Suprapubic skin (tissue), 4 donors: ENCODE measurements around the gene HOXA1. TPM values are rescaled to one million over a fixed set of nuclear protein-coding genes. Genes with fewer than 3 reads are reported as not detected.
A peak's percentile ranks its signal among the peaks of the same experiment; 100 is the strongest.

Source experiments
- DNase-seq, 2 donors: peaks; one replicate each; pipeline ENCODE4 v3.0.0-alpha.2; 2019; ENCODE audit warnings: low spot score in 2 of 2
- H3K27ac ChIP-seq: fragments of 200-600 bp; sonication (generic); one replicate; pipeline ENCODE4 v1.5.1; 2019
- H3K27me3 ChIP-seq: fragments of 200-600 bp; sonication (generic); one replicate; pipeline ENCODE4 v1.5.1; 2019
- H3K36me3 ChIP-seq: fragments of 200-600 bp; sonication (generic); one replicate; pipeline ENCODE4 v1.5.1; 2019
- H3K4me1 ChIP-seq: fragments of 200-600 bp; sonication (generic); one replicate; pipeline ENCODE4 v1.5.1; 2019
- H3K4me3 ChIP-seq: fragments of 200-600 bp; sonication (generic); one replicate; pipeline ENCODE4 v1.5.1; 2019; ENCODE audit warnings: mild to moderate bottlenecking
- H3K9me3 ChIP-seq: fragments of 200-600 bp; sonication (generic); one replicate; pipeline ENCODE4 v1.5.1; 2019
- CTCF ChIP-seq, 2 donors: fragments of 200-600 bp in 1 of 2; fragments of 450-650 bp in 1 of 2; sonication (generic) in 1 of 2; IDR thresholded peaks; one replicate each; pipeline ENCODE4 v1.5.1; 2016 to 2019; ENCODE audit warnings: antibody characterized with exemption in 2 of 2, mild to moderate bottlenecking in 1 of 2, moderate library complexity in 1 of 2
- EP300 ChIP-seq: sonication (generic); formaldehyde crosslinking; IDR thresholded peaks from one replicate; pipeline ENCODE4 v1.6.1; 2017; ENCODE audit warnings: antibody characterized with exemption
- POLR2A ChIP-seq, 2 donors: fragments of 450-650 bp; IDR thresholded peaks; one replicate each; pipeline ENCODE4 v1.6.1; 2017; ENCODE audit warnings: antibody characterized with exemption in 2 of 2, mild to moderate bottlenecking in 2 of 2, moderate library complexity in 2 of 2
- POLR2AphosphoS5 ChIP-seq, 3 donors: sonication (generic); formaldehyde crosslinking; IDR thresholded peaks; one replicate each; pipeline ENCODE4 v1.6.1; 2017; ENCODE audit warnings: antibody characterized with exemption in 3 of 3
- WGBS: methylation state at CpG from one replicate; pipeline ENCODE4 v1.1.5; 2018; 5-methylcytosine and 5-hydroxymethylcytosine counted together
- total RNA-seq, 4 donors: library from RNA; depleted of rRNA; stranded (reverse); fragments of >200 nt; gene quantifications; one replicate each; pipeline ENCODE4 v1.1.0, GENCODE V29; 2016

The HOXA1 gene
- total RNA-seq, 4 donors from 2014 or later, result 2.5 to 4.0 (median 3.1) TPM

- Histone ChIP-seq H3K27ac (peak overlapping the region; percentile 83), H3K4me3 (peak overlapping the region; percentile 64), H3K27me3 (no peaks in the 10 kb centered on the region), H3K36me3 (no peaks in the 10 kb centered on the region), H3K4me1 (peaks cover 50% of the 10 kb centered on the region), H3K9me3 (no peaks in the 10 kb centered on the region)
- WGBS, result 6% methylated on average over 31 of the region's 35 CpGs
- TF ChIP-seq CTCF (IDR thresholded peaks at IDR 0.05), result no peak
- no peak for TF ChIP-seq EP300
- TF ChIP-seq POLR2A (IDR thresholded peaks at IDR 0.05), result no peak
- no peak for TF ChIP-seq POLR2AphosphoS5 (IDR thresholded peaks at IDR 0.05)
- peak in 1 of 2 donors; percentile 62 for DNase-seq
Measured at GRCh38 chr7:27097686-27098577, 2.1 kb upstream of the HOXA1 start.

DNA sequence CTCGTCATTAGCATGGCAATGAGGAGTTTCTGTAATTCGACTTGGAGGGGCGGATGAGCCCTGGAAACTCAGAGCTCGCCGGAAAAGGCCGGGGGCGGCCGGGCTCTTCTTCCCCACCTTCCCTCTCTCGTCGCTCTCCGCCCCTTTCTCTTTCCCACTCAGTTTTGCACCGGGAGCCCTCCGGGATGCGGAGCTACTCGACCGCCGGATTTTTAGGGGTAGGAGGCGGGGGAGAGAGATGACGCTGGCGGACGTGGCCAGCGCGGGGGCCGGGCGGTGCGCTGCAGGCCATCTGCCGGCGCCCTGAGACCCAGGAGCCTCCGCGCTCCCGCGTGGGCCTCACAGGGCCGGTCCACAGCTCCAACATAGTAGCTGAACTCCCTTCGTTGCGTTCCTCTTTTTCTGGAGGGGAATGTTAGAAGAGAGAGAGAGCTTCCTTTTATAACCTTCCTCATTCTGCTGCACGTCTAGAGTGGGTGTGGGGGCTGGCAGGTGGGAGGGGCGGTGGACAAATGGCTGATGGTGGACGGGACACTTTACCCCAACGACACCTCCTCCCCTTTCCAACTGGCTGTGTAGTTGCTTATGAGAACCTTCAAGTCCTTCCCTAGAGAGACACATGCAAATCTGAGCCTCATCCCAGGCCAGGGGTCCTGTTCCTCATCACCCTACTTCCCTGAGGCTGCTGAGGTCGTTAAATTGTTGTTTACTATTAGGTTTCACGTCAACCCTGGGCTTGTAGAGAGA is 1.1 kb upstream of the HOXA1 start:
- TF ChIP-seq POLR2AphosphoS5 (IDR thresholded peaks at IDR 0.05), result no peak
- TF ChIP-seq POLR2A (IDR thresholded peaks at IDR 0.05), result no peak
- Histone ChIP-seq H3K27ac (peak overlapping the region; percentile 76), H3K36me3 (no peaks in the 10 kb centered on the region), H3K27me3 (no peaks in the 10 kb centered on the region), H3K4me1 (peaks cover 40% of the 10 kb centered on the region), H3K4me3 (peak overlapping the region; percentile 64), H3K9me3 (no peaks in the 10 kb centered on the region)
- peak in 1 of 2 donors; percentile 68 for DNase-seq
- under 1% methylated on average over 27 of the region's 41 CpGs for WGBS

DNA sequence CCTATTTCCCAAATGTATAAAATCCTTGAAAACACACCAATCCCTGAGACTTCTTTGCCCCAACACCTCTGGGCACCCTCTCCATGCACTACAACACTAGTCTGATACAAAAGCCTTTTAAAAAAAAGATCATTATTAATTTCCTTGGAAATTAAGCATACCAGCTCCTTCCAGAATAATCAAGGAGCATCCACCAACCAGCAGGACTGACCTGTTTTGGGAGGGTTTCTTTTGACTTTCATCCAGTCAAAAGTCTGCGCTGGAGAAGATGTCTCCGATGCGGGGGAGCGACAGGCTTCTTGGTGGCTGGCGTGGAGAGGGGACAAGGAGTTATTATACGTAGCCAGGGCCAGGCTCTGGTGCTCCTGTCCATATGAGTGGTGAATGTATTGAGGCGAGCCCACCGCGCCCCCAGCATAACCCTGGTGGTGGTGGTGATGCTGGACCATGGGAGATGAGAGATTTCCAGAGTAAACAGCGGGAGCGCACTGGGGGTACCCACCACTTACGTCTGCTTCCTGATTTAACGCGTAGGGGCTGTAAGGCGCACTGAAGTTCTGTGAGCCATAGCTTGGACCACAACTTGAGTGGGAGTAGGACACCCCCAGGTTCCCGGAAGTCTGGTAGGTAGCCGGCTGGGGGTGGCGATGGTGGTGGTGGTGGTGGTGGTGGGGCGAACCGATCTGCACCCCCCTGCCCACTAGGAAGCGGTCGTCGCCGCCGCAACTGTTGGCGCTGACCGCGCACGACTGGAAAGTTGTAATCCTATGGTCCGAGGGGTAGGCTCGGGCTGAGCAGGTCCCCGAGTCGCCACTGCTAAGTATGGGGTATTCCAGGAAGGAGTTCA is 527 bp downstream of the HOXA1 start:
- H3K9me3 ChIP-seq, result no peaks in the 10 kb centered on the region
- DNase-seq, result peak in 1 of 2 donors; percentile 73
- TF ChIP-seq POLR2AphosphoS5 (IDR thresholded peaks at IDR 0.05), result no peak
- no peak for TF ChIP-seq POLR2A (IDR thresholded peaks at IDR 0.05)
- no peaks in the 10 kb centered on the region for H3K36me3 ChIP-seq
- H3K4me1 ChIP-seq, result peaks cover 36% of the 10 kb centered on the region
- peak overlapping the region; percentile 64 for H3K4me3 ChIP-seq
- WGBS, result 9% methylated on average over 31 of the region's 33 CpGs
- peak overlapping the region; percentile 76 for H3K27ac ChIP-seq
- peaks cover 3% of the 10 kb centered on the region for H3K27me3 ChIP-seq

DNA sequence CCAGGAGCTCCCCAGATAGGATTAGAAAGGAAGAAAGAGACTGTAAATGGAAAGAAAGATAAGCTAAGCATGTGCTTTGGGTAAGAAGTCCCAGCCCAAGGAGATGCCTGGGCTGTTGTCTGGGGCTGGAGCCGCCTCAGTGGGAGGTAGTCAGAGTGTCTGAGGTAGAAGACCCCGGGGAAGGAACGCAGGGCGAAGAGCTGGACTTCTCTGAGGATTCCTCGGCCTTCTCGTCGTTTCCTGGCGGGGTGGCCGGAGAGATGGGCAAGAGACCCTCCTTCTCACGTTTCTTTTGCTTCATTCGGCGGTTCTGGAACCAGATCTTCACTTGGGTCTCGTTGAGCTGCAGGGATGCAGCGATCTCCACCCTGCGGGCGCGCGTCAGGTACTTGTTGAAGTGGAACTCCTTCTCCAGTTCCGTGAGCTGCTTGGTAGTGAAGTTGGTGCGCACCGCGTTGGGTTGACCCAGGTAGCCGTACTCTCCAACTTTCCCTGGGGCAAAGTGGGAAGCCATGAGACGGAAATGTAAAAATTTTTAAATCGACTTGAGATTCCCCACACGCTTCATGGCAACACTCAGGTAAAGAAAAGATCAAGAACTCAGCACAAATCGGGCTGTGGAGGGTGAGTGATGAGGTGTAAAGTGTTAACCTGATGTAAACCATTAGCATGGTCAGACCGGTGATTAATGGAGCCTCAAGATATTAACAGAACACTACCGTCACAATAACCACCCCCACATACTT is 1.3 kb downstream of the HOXA1 start:
- H3K27me3 ChIP-seq, result peaks cover 6% of the 10 kb centered on the region
- H3K36me3 ChIP-seq, result no peaks in the 10 kb centered on the region
- peaks cover 36% of the 10 kb centered on the region for H3K4me1 ChIP-seq
- no peak overlapping the region for H3K4me3 ChIP-seq
- TF ChIP-seq POLR2AphosphoS5 (IDR thresholded peaks at IDR 0.05) (no peak), POLR2A (IDR thresholded peaks at IDR 0.05) (no peak), EP300 (no peak), CTCF (IDR thresholded peaks at IDR 0.05) (no peak)
- H3K27ac ChIP-seq, result no peak overlapping the region
- DNase-seq, result no peak
- 82% methylated on average over 29 of the region's 29 CpGs for WGBS
- H3K9me3 ChIP-seq, result no peaks in the 10 kb centered on the region

DNA sequence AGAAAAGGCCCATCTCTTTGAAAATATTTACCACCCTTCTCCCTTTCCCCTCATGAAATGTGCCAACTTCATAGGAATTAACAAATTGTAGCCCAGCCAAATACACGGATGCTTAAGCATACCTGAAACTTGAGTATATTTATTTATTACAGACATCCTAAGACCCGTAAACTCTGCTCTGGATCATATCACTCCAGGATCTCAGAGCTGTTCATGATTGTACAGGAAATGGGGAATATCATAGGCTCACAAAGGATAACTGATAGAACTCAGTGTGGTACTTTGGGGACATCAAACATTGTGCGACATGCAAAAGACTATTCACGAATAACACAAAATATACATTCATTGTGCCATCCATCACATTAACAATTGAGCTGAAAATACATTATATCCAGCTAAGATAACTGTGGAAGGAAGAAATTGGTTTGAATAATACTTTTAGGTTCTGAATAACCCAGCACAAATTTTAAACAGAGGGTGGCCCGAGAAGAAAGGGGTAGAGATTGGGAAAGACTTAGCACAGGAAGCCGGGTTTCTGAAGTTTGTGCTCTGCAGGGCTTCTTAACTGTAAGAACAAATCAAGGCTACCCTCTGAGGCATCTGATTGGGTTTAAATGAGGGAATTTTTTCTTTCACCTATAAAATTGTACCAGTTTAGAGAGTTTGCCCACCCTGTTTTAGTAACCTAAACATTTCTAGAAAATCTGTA is 2.5 kb downstream of the HOXA1 start:
- H3K9me3 ChIP-seq, result no peaks in the 10 kb centered on the region
- H3K27ac ChIP-seq, result no peak overlapping the region
- DNase-seq, result no peak
- peaks cover 15% of the 10 kb centered on the region for H3K27me3 ChIP-seq
- H3K36me3 ChIP-seq, result no peaks in the 10 kb centered on the region
- no peak for TF ChIP-seq POLR2A (IDR thresholded peaks at IDR 0.05)
- TF ChIP-seq POLR2AphosphoS5 (IDR thresholded peaks at IDR 0.05), result no peak
- no peak for TF ChIP-seq CTCF (IDR thresholded peaks at IDR 0.05)
- TF ChIP-seq EP300, result no peak
- no peak overlapping the region for H3K4me3 ChIP-seq
- peaks cover 26% of the 10 kb centered on the region for H3K4me1 ChIP-seq
- WGBS, result 81% methylated on average over 6 of the region's 6 CpGs
